Measurements from ENCODE around the gene DYNC2I2. TPM values are rescaled to one million over a fixed set of nuclear protein-coding genes. Genes with fewer than 3 reads are reported as not detected.

DYNC2I2 gene
- total and polyA plus RNA-seq, 3 donors from 2014 or later, result 78.4 to 102 (median 96.7) TPM

DNA sequence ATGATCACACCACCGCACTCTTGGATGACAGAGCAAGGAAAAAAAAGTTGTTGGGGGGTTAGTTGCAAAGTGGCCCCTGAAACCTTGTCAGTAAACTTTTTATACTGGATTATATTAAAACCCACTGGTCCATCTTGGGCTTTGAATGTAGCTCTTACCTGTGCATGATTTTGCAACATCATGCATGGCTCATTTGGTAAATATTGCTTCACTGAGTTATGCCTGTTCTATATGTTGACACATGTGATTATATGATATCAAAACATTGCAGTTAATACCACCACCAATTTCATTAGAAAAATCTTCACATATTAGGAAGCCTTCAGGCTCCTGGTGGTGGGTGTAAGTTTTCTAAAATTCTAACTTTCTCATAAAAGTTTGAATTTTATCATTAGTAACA, 41.9 kb downstream of the DYNC2I2 start:
- TF ChIP-seq, protein P1, sequence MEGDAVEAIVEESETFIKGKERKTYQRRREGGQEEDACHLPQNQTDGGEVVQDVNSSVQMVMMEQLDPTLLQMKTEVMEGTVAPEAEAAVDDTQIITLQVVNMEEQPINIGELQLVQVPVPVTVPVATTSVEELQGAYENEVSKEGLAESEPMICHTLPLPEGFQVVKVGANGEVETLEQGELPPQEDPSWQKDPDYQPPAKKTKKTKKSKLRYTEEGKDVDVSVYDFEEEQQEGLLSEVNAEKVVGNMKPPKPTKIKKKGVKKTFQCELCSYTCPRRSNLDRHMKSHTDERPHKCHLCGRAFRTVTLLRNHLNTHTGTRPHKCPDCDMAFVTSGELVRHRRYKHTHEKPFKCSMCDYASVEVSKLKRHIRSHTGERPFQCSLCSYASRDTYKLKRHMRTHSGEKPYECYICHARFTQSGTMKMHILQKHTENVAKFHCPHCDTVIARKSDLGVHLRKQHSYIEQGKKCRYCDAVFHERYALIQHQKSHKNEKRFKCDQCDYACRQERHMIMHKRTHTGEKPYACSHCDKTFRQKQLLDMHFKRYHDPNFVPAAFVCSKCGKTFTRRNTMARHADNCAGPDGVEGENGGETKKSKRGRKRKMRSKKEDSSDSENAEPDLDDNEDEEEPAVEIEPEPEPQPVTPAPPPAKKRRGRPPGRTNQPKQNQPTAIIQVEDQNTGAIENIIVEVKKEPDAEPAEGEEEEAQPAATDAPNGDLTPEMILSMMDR (IDR thresholded peaks at IDR 0.05), result no peak
- no peak for TF ChIP-seq POLR2A (IDR thresholded peaks at IDR 0.05)
- no peaks in the 10 kb centered on the region for H3K36me3 ChIP-seq (ENCODE audit: low read depth, missing control alignments)
- WGBS, 2 donors, result 92% methylated on average over 1 of the region's 1 CpG
- no peaks in the 10 kb centered on the region for H3K27me3 ChIP-seq
- intact Hi-C loops (cut with DNase I; ENCODE audit: low total_unique reads), result no loop called here
- no peaks in the 10 kb centered on the region for H3K9me3 ChIP-seq
- H3K4me1 ChIP-seq, result no peaks in the 10 kb centered on the region
- H3K4me3 ChIP-seq, result no peak overlapping the region
- DNase-seq, result no peak
- no peak overlapping the region for H3K27ac ChIP-seq

DNA sequence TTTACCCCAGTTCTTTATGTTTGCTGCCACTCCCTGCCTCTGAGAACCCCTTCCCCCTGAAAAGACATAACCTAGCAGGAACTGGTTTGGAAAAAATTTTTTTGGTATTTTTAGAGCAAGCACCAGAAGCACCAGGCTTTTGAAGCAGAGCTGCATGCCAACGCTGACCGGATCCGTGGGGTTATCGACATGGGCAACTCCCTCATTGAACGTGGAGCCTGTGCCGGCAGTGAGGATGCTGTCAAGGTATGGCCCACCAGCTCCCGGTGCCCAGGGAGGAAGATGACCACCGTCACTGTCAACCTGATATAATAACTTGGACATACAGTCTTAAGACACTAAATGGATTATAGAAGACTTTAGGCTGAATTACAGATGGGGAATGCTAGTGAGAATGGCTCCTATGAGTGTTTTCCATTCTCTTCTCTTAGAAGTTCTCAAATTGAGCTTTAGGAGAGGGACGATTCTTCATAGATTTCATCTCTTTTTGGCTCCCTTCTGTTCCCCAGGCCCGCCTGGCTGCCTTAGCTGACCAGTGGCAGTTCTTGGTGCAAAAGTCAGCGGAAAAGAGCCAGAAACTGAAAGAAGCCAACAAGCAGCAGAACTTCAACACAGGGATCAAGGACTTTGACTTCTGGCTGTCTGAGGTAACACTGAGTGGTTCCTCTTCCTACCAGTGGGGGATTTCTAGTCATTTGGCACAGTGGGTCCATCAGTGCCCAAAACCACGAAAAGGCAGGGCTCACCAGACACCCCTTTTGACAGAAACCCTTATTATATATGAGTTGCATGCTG, 44.9 kb downstream of the DYNC2I2 start:
- no peaks in the 10 kb centered on the region for H3K9me3 ChIP-seq
- H3K4me3 ChIP-seq, result no peak overlapping the region
- no peak overlapping the region for H3K27ac ChIP-seq
- 88 to 91% methylated on average over 12 of the region's 12 CpGs for WGBS, 2 donors
- TF ChIP-seq POLR2A (IDR thresholded peaks at IDR 0.05), result no peak
- TF ChIP-seq, protein P1 (IDR thresholded peaks at IDR 0.05), result no peak
- H3K27me3 ChIP-seq, result no peaks in the 10 kb centered on the region
- no peaks in the 10 kb centered on the region for H3K36me3 ChIP-seq (ENCODE audit: low read depth, missing control alignments)
- no peak for DNase-seq
- intact Hi-C loops (cut with DNase I; ENCODE audit: low total_unique reads), result no loop called here
- H3K4me1 ChIP-seq, result no peaks in the 10 kb centered on the region

DNA sequence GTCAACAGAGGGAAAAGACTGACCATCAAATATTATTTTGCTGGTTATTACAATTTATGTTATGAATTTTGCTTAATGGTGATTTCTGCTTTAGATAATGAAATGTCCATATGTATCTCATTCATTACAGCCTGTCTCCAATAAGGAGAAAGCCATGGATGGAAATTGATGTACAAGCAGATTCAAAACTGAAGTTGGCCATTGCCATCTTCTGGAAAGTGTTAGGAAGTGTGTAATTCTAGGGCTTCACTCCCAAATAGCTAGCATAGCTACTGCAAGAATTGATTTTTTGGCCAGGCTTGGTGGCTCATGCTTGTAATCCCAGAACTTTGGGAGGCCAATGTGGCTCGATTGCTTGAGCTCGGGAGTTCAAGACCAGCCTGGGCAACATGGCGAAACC, 45.8 kb downstream of the DYNC2I2 start:
- intact Hi-C loops (cut with DNase I; ENCODE audit: low total_unique reads), result no loop called here
- no peak for TF ChIP-seq POLR2A (IDR thresholded peaks at IDR 0.05)
- TF ChIP-seq, protein P1 (IDR thresholded peaks at IDR 0.05), result no peak

DNA sequence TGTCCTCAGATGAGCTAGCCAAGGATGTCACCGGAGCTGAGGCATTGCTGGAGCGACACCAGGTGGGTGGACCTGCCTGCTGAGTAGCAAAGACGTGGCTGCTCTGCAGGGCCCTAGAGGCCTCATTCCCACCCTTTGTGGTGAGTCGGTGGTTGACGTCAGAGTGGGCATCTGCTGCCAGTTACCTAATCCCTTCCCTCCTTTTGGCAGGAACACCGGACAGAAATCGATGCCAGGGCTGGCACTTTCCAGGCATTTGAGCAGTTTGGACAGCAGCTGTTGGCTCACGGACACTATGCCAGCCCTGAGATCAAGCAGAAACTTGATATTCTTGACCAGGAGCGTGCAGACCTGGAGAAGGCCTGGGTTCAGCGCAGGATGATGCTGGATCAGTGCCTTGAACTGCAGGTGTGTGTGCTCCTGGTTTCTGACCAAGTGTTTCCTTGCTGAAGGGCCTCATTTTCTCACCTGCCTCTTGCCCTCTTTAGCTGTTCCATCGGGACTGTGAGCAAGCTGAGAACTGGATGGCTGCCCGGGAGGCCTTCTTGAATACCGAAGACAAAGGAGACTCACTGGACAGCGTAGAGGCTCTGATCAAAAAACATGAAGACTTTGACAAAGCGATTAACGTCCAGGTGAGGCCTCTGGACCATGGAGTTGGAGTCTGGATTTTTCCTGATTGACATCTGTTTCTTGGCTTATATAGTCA, 48.9 kb downstream of the DYNC2I2 start:
- 81 to 86% methylated on average over 9 to 16 of the region's 16 CpGs for WGBS, 2 donors
- no peaks in the 10 kb centered on the region for H3K27me3 ChIP-seq
- no peak for TF ChIP-seq POLR2A (IDR thresholded peaks at IDR 0.05)
- TF ChIP-seq, protein P1 (IDR thresholded peaks at IDR 0.05), result no peak
- H3K4me3 ChIP-seq, result no peak overlapping the region
- no peaks in the 10 kb centered on the region for H3K36me3 ChIP-seq (ENCODE audit: low read depth, missing control alignments)
- no peak for DNase-seq
- H3K27ac ChIP-seq, result no peak overlapping the region
- intact Hi-C loops (cut with DNase I; ENCODE audit: low total_unique reads), result no loop called here
- no peaks in the 10 kb centered on the region for H3K4me1 ChIP-seq
- no peaks in the 10 kb centered on the region for H3K9me3 ChIP-seq

More for the DNA sequence above, 45.8 kb downstream of the DYNC2I2 start:
- Histone ChIP-seq H3K27ac (no peak overlapping the region), H3K4me3 (no peak overlapping the region), H3K4me1 (no peaks in the 10 kb centered on the region), H3K9me3 (no peaks in the 10 kb centered on the region), H3K27me3 (no peaks in the 10 kb centered on the region), H3K36me3 (ENCODE audit: low read depth, missing control alignments) (no peaks in the 10 kb centered on the region)
- DNase-seq, result no peak
- WGBS, 2 donors, result 88 to 96% methylated on average over 3 of the region's 3 CpGs

All from testis (tissue), 3 donors.